Eye (tissue), 1 donor: ENCODE results near the gene CYCS.
"Not testable (repeated sequence)": the region's sequence is repeated elsewhere in the genome, so short reads cannot be mapped to it uniquely, and the experiment has no call there.

Source experiments
- DNase-seq: peaks from one replicate; pipeline ENCODE4 v3.0.0-alpha.2; 2015

The CYCS gene

DNA sequence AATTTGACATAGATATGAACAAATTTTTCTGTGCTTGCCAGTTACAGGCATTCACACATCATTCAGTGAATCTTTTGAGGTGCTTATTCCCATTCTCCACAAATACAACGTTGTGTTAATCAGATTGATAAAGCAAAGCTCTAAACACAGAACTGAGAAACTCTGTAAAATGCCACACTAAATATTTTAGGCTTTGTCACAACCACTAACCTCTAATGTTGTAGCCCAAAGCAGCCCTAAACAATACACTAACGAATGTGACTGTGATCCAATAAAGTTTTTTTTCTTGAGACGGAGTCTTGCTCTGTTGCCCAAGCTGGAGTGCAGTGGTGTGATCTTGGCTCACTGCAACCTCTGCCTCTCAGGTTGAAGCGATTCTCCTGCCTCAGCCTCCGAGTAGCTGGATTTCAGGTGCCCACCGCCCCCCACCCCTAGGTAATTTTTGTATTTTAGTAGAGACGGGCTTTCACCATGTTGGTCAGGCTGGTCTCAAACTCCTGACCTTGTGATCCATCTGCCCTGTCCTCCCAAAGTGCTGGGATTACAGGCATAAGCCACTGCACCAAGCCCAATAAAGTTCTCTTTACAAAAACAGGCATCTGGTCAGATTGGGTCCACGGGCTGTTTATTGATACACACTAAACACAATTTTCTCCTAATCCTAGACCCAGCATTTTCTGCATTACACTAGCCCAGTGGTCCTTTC lies 6.9 kb downstream of the CYCS start:
- no peak for DNase-seq

- no peak for DNase-seq
Measured at GRCh38 chr7:25117226-25118047, 7.6 kb downstream of the CYCS start.

DNA sequence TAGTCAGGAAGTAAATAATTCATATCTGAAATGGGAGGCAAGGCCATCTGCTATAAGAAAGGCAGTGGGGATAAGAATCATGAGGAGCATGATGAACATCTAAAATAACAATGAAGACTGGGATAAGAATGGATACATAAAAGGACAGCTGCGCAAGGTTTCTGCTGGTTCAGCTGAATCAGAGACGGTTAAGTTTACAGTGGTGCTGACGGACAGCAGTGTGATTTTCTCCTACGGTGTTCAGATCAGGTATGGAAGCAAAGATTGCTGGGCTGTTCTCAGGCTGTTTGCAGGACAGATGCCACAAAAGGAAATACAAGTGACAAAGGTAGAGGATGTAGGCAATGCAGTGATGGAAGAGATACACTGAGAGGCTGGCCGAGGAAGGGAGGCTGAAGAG lies 8.4 kb downstream of the CYCS start:
- no peak for DNase-seq

GRCh38 chr7:25110514-25110913 lies 14.5 kb downstream of the CYCS start:
- DNase-seq, result not testable (repeated sequence)

DNA sequence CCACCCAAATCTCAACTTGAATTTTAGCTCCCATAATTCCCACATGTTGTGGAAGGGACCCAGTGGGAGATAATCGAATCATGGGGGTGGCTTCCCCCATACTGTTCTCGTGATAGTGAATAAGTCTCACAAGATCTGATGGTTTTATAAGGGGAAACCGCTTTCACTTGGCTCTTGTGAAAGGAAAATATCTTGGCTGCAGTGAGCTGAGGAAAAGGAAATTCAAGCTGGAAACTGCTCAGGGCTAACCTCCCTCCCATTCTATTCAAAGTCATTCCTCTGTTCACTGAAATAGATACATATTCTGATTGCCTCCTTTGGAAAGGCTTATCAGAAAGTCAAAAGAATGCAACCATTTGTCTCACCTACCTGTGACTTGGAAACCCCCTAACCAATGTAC lies 15.8 kb downstream of the CYCS start:
- DNase-seq, result no peak

- no peak for DNase-seq
Measured at GRCh38 chr7:25105911-25106310, 19.1 kb downstream of the CYCS start.

DNA sequence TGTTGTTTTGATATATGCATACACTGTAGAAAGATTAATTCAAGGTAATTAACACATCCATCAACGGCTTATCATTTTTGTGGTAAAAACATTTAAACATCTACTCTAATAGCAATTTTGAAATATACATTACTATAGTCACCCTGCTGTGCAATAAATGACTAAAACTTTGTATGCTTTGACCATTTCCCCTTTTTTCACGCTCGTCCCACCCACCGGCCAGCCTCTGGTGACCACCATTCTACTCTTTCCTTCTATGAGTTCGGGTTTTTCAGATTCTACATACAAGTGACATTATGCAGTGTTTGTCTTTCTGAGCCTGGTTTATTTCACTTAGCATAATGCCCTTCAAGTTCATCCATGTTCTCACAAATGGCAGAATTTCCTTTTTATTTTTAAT lies 21.3 kb downstream of the CYCS start:
- no peak for DNase-seq

DNA sequence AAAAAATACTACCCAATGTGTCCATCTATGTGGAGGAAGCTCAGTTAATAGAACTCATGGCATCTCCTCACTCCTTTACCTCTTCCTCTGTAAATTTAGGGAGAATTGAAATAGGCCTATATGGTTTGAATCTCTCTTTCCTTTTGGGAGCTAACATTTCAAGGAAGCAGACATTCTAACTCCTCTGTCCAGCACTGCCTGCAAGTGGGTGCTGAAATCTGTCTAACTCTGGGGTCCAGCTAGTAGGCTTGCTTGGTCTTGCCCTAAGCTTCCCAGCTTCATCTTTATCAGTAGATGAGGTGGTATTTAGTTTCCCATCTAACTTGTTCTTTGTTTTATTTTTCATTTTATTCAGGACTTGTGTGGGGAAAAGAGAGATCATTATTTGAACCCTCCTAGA lies 23.2 kb downstream of the CYCS start:
- DNase-seq, result no peak

- DNase-seq, result peak; percentile 81
Measured at GRCh38 chr7:25098096-25099046, 26.7 kb downstream of the CYCS start.

GRCh38 chr7:25095516-25096345 lies 29.3 kb downstream of the CYCS start:
- no peak for DNase-seq

DNA sequence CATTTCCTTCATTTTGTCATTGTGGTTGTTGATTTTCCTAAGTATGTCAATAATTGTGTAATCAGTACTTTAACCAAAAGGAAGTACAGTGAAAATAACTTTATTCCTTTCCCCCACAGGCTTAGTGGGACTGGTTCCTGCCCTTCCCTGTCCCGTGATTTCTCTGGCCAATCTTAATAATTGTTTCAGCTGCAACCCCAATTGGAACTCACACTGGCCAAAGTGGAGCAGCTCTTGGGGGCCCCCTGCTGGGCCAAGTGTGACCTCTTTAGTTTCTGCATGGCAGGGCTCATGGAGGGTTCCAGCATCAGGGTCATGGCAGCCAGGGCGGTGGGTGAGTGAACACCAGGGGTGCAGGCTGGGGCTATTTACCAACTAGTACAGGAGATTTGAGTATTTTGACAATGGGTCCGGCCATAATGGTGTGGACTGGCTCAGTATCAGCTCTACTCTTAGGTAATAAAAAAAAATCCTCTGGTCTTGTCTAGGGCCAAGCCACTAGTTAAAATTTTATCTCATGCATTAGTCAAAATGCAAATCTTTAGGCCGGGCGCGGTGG lies 31.7 kb downstream of the CYCS start:
- peak; percentile 81 for DNase-seq

GRCh38 chr7:25091779-25092178 lies 33.3 kb downstream of the CYCS start:
- no peak for DNase-seq

GRCh38 chr7:25091176-25091575 lies 33.9 kb downstream of the CYCS start:
- no peak for DNase-seq

- no peak for DNase-seq
Measured at GRCh38 chr7:25090374-25090773, 34.7 kb downstream of the CYCS start.

DNA sequence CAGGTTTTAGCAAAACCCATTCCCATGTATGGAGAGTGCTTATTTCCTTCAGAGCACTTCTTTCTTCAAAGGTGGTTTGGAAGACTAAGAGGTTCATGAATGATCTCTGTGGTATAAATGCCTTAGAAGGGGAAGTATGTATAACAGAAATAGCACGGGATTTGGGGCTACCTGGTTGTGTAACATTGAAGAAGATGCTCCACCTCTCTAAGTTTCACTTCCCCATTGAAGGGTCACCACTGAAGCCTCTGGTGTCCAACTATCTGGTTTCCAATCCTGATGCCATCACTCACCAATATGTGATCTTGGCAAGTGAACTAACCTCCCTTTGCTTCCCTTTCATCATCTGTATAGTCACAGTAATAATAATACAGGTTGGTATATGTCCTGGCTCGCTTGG lies 37.2 kb downstream of the CYCS start:
- DNase-seq, result no peak

- no peak for DNase-seq
Measured at GRCh38 chr7:25084821-25085220, 40.2 kb downstream of the CYCS start.

DNA sequence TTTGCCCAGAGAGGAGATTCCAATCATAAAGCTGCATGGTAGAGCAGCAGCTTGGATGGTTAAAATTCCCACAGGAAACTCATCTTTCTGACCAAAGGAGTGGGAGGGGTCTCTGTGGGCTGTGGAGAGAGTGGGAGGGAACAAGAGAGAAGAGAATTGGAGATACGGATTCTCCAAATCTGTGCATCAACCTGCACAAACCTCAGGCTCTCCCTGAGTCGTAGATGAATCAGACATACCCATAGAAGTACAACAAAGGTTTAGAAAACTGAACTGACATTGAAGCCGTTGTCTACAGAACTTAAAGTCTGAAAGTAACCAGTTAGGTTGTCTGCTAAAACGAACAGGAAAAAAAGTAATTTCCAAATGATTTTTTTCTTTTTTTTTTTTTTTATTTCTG lies 41.9 kb downstream of the CYCS start:
- no peak for DNase-seq

DNA sequence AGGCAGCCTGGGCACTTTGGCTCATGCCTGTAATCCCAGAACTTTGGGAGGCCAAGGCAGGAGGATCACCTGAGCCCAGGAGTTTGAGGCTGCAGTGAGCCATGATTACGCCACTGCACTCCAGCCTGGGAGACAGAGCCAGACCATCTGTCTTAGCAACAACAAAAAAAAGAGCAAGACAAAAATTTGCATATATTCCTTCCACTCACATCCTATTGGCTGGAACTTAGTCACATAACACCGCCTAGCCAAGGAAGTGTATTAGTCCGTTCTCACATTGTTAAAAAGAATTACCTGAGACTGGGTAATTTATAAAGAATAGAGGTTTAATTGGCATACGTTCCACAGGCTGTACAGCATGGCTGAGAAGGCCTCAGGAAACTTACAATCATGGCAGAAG lies 43.0 kb downstream of the CYCS start:
- DNase-seq, result not testable (repeated sequence)

GRCh38 chr7:25077096-25077495 lies 48.0 kb downstream of the CYCS start:
- DNase-seq, result no peak

DNA sequence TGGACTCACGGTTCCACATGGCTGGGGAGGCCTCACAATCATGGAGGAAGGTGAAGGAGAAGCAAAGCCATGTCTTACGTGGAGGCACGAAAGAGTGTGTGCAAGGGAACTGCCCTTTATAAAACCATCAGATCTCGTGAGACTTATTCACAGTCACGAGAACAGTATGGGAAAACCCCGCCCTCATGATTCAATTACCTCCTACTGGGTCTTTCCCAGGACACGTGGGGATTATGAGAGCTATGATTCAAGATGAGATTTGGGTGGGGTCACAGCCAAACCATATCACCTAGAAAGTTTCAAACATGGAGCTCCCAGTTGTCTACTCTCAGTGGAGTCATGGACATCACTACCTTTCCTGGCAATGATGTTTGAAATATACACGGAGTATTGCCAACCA lies 49.6 kb downstream of the CYCS start:
- no peak for DNase-seq

GRCh38 chr7:25073451-25073850 lies 51.6 kb downstream of the CYCS start:
- DNase-seq, result no peak
